ENCODE measurements around the gene KRTAP16-1.

GRCh38 chr17:41340934-41341861 lies 32.1 kb upstream of the KRTAP16-1 start:
- TF ChIP-seq POLR2A (IDR thresholded peaks at IDR 0.05) (no peak), CTCF (IDR thresholded peaks at IDR 0.05) (no peak)

Data from uterus (tissue), 2 donors.